Liver (tissue), 9 donors: ENCODE measurements around the gene HIF3A. TPM values are rescaled to one million over a fixed set of nuclear protein-coding genes. Genes with fewer than 3 reads are reported as not detected.
A peak's percentile ranks its signal among the peaks of the same experiment; 100 is the strongest.

Experiments used
- DNase-seq: peaks from one replicate; pipeline ENCODE4 v3.0.0-alpha.2; 2017; ENCODE audit warnings: low spot score
- H3K27ac ChIP-seq, 2 donors: one replicate each; pipeline ENCODE4 v1.7.0; 2013; ENCODE audit warnings: inconsistent platforms in 2 of 2, low read length in 2 of 2, control low read depth in 1 of 2, low read depth in 1 of 2, mild to moderate bottlenecking in 1 of 2
- H3K27me3 ChIP-seq, 4 donors: one replicate each; pipeline versions ENCODE4 v1.6.1 to v1.7.0; 2013; ENCODE audit warnings: low read length in 3 of 4, inconsistent platforms in 1 of 4, mild to moderate bottlenecking in 1 of 4, moderate library complexity in 1 of 4; ENCODE audit not compliant: control insufficient read depth in 4 of 4, insufficient read depth in 4 of 4
- H3K36me3 ChIP-seq, 4 donors: one replicate each; pipeline versions ENCODE4 v1.6.1 to v1.7.0; 2013; ENCODE audit warnings: low read length in 3 of 4, mild to moderate bottlenecking in 3 of 4, low read depth in 1 of 4, moderate library complexity in 1 of 4; ENCODE audit not compliant: control insufficient read depth in 4 of 4, insufficient read depth in 3 of 4
- H3K4me1 ChIP-seq, 4 donors: one replicate each; pipeline versions ENCODE4 v1.6.1 to v1.7.0; 2013; ENCODE audit warnings: low read length in 3 of 4, mild to moderate bottlenecking in 3 of 4, moderate library complexity in 1 of 4; ENCODE audit not compliant: control insufficient read depth in 4 of 4, insufficient read depth in 4 of 4
- H3K4me3 ChIP-seq, 3 donors: one replicate each; pipeline versions ENCODE4 v1.6.1 to v1.7.0; 2013; ENCODE audit warnings: low read length in 3 of 3, control low read depth in 1 of 3, low read depth in 1 of 3, mild to moderate bottlenecking in 1 of 3
- H3K9ac ChIP-seq, 2 donors: one replicate each; pipeline ENCODE4 v1.7.0; 2013; ENCODE audit warnings: low read length in 2 of 2, mild to moderate bottlenecking in 2 of 2, moderate library complexity in 2 of 2, control low read depth in 1 of 2, low read depth in 1 of 2
- H3K9me3 ChIP-seq, 4 donors: one replicate each; pipeline versions ENCODE4 v1.6.1 to v1.7.0; 2013; ENCODE audit warnings: low read length in 3 of 4; ENCODE audit not compliant: control insufficient read depth in 4 of 4
- FOXA1 ChIP-seq: IDR thresholded peaks from 2 replicates; pipeline ENCODE4 v1.6.1; 2016; ENCODE audit warnings: antibody characterized with exemption
- FOXA2 ChIP-seq: IDR thresholded peaks from 2 replicates; pipeline ENCODE4 v1.6.1; 2016; ENCODE audit warnings: antibody characterized with exemption
- GABPA ChIP-seq, 2 donors: IDR thresholded peaks in 1 of 2; conservative IDR thresholded peaks in 1 of 2; 2 replicates each; pipeline ENCODE4 v1.6.1; 2016; ENCODE audit warnings: antibody characterized with exemption in 2 of 2, mild to moderate bottlenecking in 1 of 2, moderate library complexity in 1 of 2
- HNF4A ChIP-seq, 2 donors: conservative IDR thresholded peaks; 2 replicates each; pipeline ENCODE4 v1.6.1; 2016; ENCODE audit warnings: antibody characterized with exemption in 2 of 2, mild to moderate bottlenecking in 2 of 2
- HNF4G ChIP-seq: IDR thresholded peaks from 2 replicates; pipeline ENCODE4 v1.6.1; 2016; ENCODE audit warnings: antibody characterized with exemption
- JUND ChIP-seq, 2 donors: IDR thresholded peaks; 2 replicates each; pipeline ENCODE4 v1.6.1; 2016; ENCODE audit warnings: antibody characterized with exemption in 2 of 2
- NR2F2 ChIP-seq: IDR thresholded peaks from 2 replicates; pipeline ENCODE4 v1.6.1; 2016; ENCODE audit warnings: antibody characterized with exemption
- RXRA ChIP-seq, 2 donors: IDR thresholded peaks; 2 replicates each; pipeline ENCODE4 v1.6.1; 2017 to 2018; ENCODE audit warnings: antibody characterized with exemption in 2 of 2, mild to moderate bottlenecking in 1 of 2
- SP1 ChIP-seq: IDR thresholded peaks from 2 replicates; pipeline ENCODE4 v1.6.1; 2018; ENCODE audit warnings: antibody characterized with exemption, mild to moderate bottlenecking
- TAF1 ChIP-seq: conservative IDR thresholded peaks from 2 replicates; pipeline ENCODE4 v1.6.1; 2016; ENCODE audit warnings: antibody characterized with exemption, mild to moderate bottlenecking
- WGBS: extraction: QIAGEN DNeasy Blood & Tissue Kit; methylation state at CpG from one replicate; pipeline ENCODE4 v1.1.7; 2013; 5-methylcytosine and 5-hydroxymethylcytosine counted together
- polyA plus RNA-seq, 2 donors: library from polyadenylated mRNA; stranded (reverse) in 1 of 2; unstranded in 1 of 2; fragments of 200-250 nt in 1 of 2; fragments of >200 nt in 1 of 2; fragmentation: Nextera tagmentation in 1 of 2; extraction: Ambion mirVana in 1 of 2; gene quantifications; one replicate each; pipeline versions ENCODE4 v1.2.1 to v1.2.3, GENCODE V29; 2013 to 2015
- total RNA-seq, 2 donors: library from RNA; depleted of rRNA; stranded (reverse); fragments of >200 nt; gene quantifications; one replicate each; pipeline ENCODE4 v1.2.3, GENCODE V29; 2014
- TF ChIP-seq, protein P1 (sequence below): IDR thresholded peaks from 2 replicates; pipeline ENCODE4 v1.6.1; 2016; ENCODE audit warnings: antibody characterized with exemption, mild to moderate bottlenecking
- TF ChIP-seq, protein P2 (sequence below): IDR thresholded peaks from 2 replicates; pipeline ENCODE4 v1.6.1; 2016; ENCODE audit warnings: antibody characterized with exemption
- TF ChIP-seq, protein P3 (sequence below): fragments of 150-350 bp; IDR thresholded peaks from 2 replicates; pipeline ENCODE4 v1.5.1; 2017; ENCODE audit warnings: improper control_type of control experiment, low read depth, low read length; ENCODE audit not compliant: missing input control
- TF ChIP-seq, protein P4 (sequence below): IDR thresholded peaks from 2 replicates; pipeline ENCODE4 v1.6.1; 2016; ENCODE audit warnings: antibody characterized with exemption
- donor health status: healthy.
- donor health status: healthy.
- donor health status: healthy.
- donor health status: healthy.
- donor health status: healthy.

The HIF3A gene
- total and polyA plus RNA-seq, 4 donors = 2.2 to 20.5 (median 6.8) TPM

DNA sequence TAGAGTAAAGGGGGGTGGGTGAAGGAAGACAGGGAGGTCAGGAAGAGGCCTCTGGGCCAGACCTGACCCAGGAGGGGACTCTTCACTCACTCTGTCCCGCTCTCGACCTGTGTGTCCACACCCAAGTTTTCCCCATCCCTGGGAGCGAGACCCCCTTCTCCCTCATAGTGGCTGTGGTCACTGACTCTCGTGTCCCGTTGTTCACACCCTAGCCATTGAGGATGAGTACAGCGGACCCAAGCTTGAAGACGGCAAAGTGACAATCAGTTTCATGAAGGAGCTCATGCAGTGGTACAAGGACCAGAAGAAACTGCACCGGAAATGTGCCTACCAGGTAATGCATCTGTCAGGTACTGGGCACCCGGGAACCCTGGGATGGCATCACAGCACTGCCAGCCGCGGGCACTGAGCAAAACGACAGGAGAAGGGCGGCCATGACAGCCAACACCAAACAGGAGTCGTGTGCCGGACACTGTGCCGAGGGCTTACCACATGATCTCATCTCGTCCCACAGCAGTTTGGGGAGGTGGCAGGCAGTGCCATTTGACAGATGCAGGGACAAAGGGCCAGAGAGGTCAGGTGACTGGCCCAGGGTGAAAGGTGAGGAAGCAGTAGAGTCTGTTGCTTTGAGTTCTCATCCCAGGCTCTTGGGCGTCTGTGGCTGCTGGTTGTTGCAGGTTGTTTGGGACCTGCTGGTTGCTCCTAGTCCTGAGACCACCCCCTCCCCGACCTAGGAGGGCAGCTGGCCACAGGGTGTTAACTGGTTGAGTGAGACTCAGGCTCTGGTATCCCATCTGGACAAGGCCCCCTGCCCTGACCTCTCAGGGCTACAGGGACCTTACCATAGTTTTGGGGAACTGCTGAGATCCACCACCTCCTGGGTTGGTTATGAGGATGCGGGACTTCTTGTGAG lies 79.7 kb downstream of the HIF3A start:
- TF ChIP-seq HNF4G = no peak
- TF ChIP-seq FOXA2 = no peak
- TF ChIP-seq, protein P1, sequence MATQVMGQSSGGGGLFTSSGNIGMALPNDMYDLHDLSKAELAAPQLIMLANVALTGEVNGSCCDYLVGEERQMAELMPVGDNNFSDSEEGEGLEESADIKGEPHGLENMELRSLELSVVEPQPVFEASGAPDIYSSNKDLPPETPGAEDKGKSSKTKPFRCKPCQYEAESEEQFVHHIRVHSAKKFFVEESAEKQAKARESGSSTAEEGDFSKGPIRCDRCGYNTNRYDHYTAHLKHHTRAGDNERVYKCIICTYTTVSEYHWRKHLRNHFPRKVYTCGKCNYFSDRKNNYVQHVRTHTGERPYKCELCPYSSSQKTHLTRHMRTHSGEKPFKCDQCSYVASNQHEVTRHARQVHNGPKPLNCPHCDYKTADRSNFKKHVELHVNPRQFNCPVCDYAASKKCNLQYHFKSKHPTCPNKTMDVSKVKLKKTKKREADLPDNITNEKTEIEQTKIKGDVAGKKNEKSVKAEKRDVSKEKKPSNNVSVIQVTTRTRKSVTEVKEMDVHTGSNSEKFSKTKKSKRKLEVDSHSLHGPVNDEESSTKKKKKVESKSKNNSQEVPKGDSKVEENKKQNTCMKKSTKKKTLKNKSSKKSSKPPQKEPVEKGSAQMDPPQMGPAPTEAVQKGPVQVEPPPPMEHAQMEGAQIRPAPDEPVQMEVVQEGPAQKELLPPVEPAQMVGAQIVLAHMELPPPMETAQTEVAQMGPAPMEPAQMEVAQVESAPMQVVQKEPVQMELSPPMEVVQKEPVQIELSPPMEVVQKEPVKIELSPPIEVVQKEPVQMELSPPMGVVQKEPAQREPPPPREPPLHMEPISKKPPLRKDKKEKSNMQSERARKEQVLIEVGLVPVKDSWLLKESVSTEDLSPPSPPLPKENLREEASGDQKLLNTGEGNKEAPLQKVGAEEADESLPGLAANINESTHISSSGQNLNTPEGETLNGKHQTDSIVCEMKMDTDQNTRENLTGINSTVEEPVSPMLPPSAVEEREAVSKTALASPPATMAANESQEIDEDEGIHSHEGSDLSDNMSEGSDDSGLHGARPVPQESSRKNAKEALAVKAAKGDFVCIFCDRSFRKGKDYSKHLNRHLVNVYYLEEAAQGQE = no peak
- TF ChIP-seq GABPA (IDR thresholded peaks at IDR 0.05 in 1 of 2, conservative IDR thresholded peaks at IDR 0.05 in 1 of 2) = no peak
- no peak for TF ChIP-seq TAF1
- TF ChIP-seq, protein P2, sequence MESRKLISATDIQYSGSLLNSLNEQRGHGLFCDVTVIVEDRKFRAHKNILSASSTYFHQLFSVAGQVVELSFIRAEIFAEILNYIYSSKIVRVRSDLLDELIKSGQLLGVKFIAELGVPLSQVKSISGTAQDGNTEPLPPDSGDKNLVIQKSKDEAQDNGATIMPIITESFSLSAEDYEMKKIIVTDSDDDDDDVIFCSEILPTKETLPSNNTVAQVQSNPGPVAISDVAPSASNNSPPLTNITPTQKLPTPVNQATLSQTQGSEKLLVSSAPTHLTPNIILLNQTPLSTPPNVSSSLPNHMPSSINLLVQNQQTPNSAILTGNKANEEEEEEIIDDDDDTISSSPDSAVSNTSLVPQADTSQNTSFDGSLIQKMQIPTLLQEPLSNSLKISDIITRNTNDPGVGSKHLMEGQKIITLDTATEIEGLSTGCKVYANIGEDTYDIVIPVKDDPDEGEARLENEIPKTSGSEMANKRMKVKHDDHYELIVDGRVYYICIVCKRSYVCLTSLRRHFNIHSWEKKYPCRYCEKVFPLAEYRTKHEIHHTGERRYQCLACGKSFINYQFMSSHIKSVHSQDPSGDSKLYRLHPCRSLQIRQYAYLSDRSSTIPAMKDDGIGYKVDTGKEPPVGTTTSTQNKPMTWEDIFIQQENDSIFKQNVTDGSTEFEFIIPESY = no peak
- TF ChIP-seq, protein P3, sequence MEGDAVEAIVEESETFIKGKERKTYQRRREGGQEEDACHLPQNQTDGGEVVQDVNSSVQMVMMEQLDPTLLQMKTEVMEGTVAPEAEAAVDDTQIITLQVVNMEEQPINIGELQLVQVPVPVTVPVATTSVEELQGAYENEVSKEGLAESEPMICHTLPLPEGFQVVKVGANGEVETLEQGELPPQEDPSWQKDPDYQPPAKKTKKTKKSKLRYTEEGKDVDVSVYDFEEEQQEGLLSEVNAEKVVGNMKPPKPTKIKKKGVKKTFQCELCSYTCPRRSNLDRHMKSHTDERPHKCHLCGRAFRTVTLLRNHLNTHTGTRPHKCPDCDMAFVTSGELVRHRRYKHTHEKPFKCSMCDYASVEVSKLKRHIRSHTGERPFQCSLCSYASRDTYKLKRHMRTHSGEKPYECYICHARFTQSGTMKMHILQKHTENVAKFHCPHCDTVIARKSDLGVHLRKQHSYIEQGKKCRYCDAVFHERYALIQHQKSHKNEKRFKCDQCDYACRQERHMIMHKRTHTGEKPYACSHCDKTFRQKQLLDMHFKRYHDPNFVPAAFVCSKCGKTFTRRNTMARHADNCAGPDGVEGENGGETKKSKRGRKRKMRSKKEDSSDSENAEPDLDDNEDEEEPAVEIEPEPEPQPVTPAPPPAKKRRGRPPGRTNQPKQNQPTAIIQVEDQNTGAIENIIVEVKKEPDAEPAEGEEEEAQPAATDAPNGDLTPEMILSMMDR = no peak
- no peak for TF ChIP-seq RXRA (IDR thresholded peaks at IDR 0.05)
- TF ChIP-seq NR2F2 = no peak
- no peak for TF ChIP-seq FOXA1
- no peak for TF ChIP-seq SP1
- TF ChIP-seq HNF4A (conservative IDR thresholded peaks at IDR 0.05) = no peak
- Histone ChIP-seq H3K27me3 (no peaks in the 10 kb centered on the region), H3K36me3 (peaks cover 0 to 26% (median 17%) of the 10 kb centered on the region in 4 donors), H3K9me3 (no peaks in the 10 kb centered on the region), H3K4me1 (peaks cover 0 to 15% (median 9%) of the 10 kb centered on the region in 4 donors), H3K27ac (no peak overlapping the region), H3K4me3 (no peak overlapping the region), H3K9ac (no peak overlapping the region)
- WGBS = 94% methylated on average over 20 of the region's 20 CpGs
- DNase-seq = no peak

DNA sequence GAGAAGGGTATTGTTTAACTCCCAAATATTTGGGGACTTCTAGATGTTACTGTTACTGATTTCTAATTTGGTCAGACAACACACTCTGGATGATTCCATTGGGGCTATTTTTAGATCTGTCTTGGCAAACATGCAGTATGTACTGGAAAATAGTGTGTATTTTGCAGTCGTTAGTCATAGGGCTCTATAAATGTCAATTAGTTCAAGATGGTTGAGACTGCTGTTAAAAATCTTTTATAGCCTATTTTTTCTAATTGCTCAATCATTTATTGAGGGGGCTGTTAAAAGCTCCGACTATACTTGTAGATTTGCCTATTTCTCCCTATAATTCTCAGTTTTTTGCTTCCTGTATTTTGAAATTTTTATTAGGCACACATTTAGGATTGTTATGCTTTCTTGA lies 81.4 kb downstream of the HIF3A start:
- TF ChIP-seq JUND (IDR thresholded peaks at IDR 0.05) = peak in 1 of 2 donors; percentile 13
- TF ChIP-seq, protein P4, sequence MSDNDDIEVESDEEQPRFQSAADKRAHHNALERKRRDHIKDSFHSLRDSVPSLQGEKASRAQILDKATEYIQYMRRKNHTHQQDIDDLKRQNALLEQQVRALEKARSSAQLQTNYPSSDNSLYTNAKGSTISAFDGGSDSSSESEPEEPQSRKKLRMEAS = no peak
- no peaks in the 10 kb centered on the region for H3K9me3 ChIP-seq
- no peak for DNase-seq
- H3K27ac ChIP-seq = no peak overlapping the region
- no peaks in the 10 kb centered on the region for H3K27me3 ChIP-seq
- peaks cover 0 to 10% (median 9%) of the 10 kb centered on the region in 4 donors for H3K4me1 ChIP-seq
- WGBS = 51% methylated on average over 2 of the region's 2 CpGs
- peaks cover 0 to 32% (median 23%) of the 10 kb centered on the region in 4 donors for H3K36me3 ChIP-seq
- no peak overlapping the region for H3K9ac ChIP-seq
- no peak overlapping the region for H3K4me3 ChIP-seq
